B cell (primary cell): ENCODE measurements around the gene ADH1B. TPM values are rescaled to one million over a fixed set of nuclear protein-coding genes. Genes with fewer than 3 reads are reported as not detected.

Experiments used
- ATAC-seq: fragments of 200-7000 bp; cut with Tn5 transposase; one replicate; pipeline ENCODE4 v1.10.0; 2021; ENCODE audit warnings: low read depth, mild to moderate bottlenecking, moderate number of reproducible peaks, moderate library complexity
- CTCF ChIA-PET: fragments of 350-600 bp; sonication (Branson Sonifier 250); formaldehyde crosslinking; loops from one replicate; lab custom pipeline; 2021; ENCODE audit warnings: antibody characterized with exemption, inconsistent platforms; lab: Charles Lee
- POLR2A ChIA-PET: fragments of 350-600 bp; sonication (Branson Sonifier 250); formaldehyde crosslinking; loops from one replicate; lab custom pipeline; 2021; ENCODE audit warnings: antibody characterized with exemption; lab: Charles Lee
- DNase-seq: peaks from one replicate; pipeline ENCODE4 v3.0.0; 2013
- H2AFZ ChIP-seq: 2 replicates; pipeline ENCODE4 v1.6.1; 2012; ENCODE audit warnings: mild to moderate bottlenecking, low read depth, low read length; ENCODE audit not compliant: insufficient read depth, poor library complexity, severe bottlenecking
- H3K27ac ChIP-seq, 2 donors: 1 replicate in 1 of 2; 2 replicates in 1 of 2; pipeline ENCODE4 v1.5.1; 2012 to 2013; ENCODE audit warnings: low read length in 2 of 2, mild to moderate bottlenecking in 2 of 2, moderate library complexity in 1 of 2
- H3K27me3 ChIP-seq, 4 experiments: fragments of 200-600 bp in 1 of 4; sonication (generic) in 1 of 4; replicated peaks in 1 of 4; 1 replicate in 2 of 4; 2 replicates in 2 of 4; pipeline versions ENCODE4 v1.6.1 to v1.7.0; 2013 to 2016; ENCODE audit warnings: low read length in 3 of 4, mild to moderate bottlenecking in 2 of 4, mixed read lengths in 1 of 4, moderate library complexity in 1 of 4; ENCODE audit not compliant: insufficient read depth in 4 of 4, control insufficient read depth in 3 of 4; ENCODE audit errors: control extremely low read depth in 1 of 4
- H3K36me3 ChIP-seq, 2 experiments: replicated peaks in 1 of 2; 1 replicate in 1 of 2; 2 replicates in 1 of 2; pipeline versions ENCODE4 v1.6.1 to v1.7.1; 2013; ENCODE audit warnings: low read length in 1 of 2; ENCODE audit not compliant: insufficient read depth in 2 of 2, control insufficient read depth in 1 of 2; ENCODE audit errors: control extremely low read depth in 1 of 2, extremely low read depth in 1 of 2
- H3K4me1 ChIP-seq, 2 donors: fragments of 200-600 bp in 1 of 2; sonication (generic) in 1 of 2; 1 replicate in 1 of 2; 2 replicates in 1 of 2; pipeline versions ENCODE4 v1.5.1 to v1.6.1; 2013 to 2017; ENCODE audit warnings: low read length in 2 of 2; ENCODE audit not compliant: control insufficient read depth in 2 of 2, insufficient read depth in 2 of 2
- H3K4me2 ChIP-seq: replicated peaks from 2 replicates; pipeline ENCODE3; 2012; ENCODE audit warnings: mild to moderate bottlenecking, low read depth, low read length; ENCODE audit not compliant: poor library complexity, severe bottlenecking
- H3K4me3 ChIP-seq, 5 experiments: fragments of 200-600 bp in 1 of 5; sonication (generic) in 1 of 5; 1 replicate in 3 of 5; 2 replicates in 2 of 5; pipeline versions ENCODE4 v1.5.1 to v1.7.0; 2011 to 2016; ENCODE audit warnings: low read length in 4 of 5, mild to moderate bottlenecking in 4 of 5, low read depth in 2 of 5, control low read depth in 1 of 5, moderate library complexity in 1 of 5; ENCODE audit not compliant: insufficient read depth in 1 of 5; ENCODE audit errors: control extremely low read depth in 1 of 5, extremely low read depth in 1 of 5
- H3K79me2 ChIP-seq: fragments of 200-600 bp; sonication (generic); one replicate; pipeline ENCODE4 v1.6.0; 2016; ENCODE audit warnings: low read length; ENCODE audit not compliant: control insufficient read depth, insufficient read depth
- H3K9ac ChIP-seq: fragments of 200-600 bp; sonication (generic); 2 replicates; pipeline ENCODE4 v1.6.1; 2017; ENCODE audit warnings: mild to moderate bottlenecking, low read length, moderate library complexity
- H3K9me3 ChIP-seq, 3 donors: one replicate each; pipeline versions ENCODE4 v1.6.1 to v1.7.1; 2013; ENCODE audit warnings: low read length in 2 of 3; ENCODE audit not compliant: control insufficient read depth in 2 of 3, insufficient read depth in 1 of 3; ENCODE audit errors: control extremely low read depth in 1 of 3
- H4K20me1 ChIP-seq: 2 replicates; pipeline ENCODE4 v1.6.0; 2012; ENCODE audit warnings: mild to moderate bottlenecking, low read length; ENCODE audit not compliant: insufficient read depth, control insufficient read depth, poor library complexity, severe bottlenecking
- H3K27ac Mint-ChIP-seq: one replicate; pipeline ENCODE4 v1.8.0; 2021; ENCODE audit warnings: mixed read lengths
- H3K27me3 Mint-ChIP-seq: one replicate; pipeline ENCODE4 v1.8.0; 2021; ENCODE audit warnings: mixed read lengths
- H3K4me1 Mint-ChIP-seq: one replicate; pipeline ENCODE4 v1.8.0; 2021; ENCODE audit warnings: mixed read lengths
- H3K4me3 Mint-ChIP-seq: one replicate; pipeline ENCODE4 v1.8.0; 2021; ENCODE audit warnings: mixed read lengths
- H3K9me3 Mint-ChIP-seq: one replicate; pipeline ENCODE4 v1.8.0; 2022; ENCODE audit warnings: mixed read lengths; ENCODE audit not compliant: insufficient read depth
- CTCF ChIP-seq: fragments of 200-600 bp; IDR thresholded peaks from one replicate; pipeline ENCODE4 v1.8.0; 2022; ENCODE audit warnings: antibody characterized with exemption, mild to moderate bottlenecking
- EZH2 ChIP-seq: IDR thresholded peaks from 2 replicates; pipeline ENCODE4 v1.6.1; 2012; ENCODE audit warnings: borderline replicate concordance, low read depth, mild to moderate bottlenecking, moderate library complexity, low read length; ENCODE audit not compliant: insufficient read depth, poor library complexity, severe bottlenecking
- WGBS: methylation state at CpG from one replicate; pipeline ENCODE4 v1.1.5; 2013; ENCODE audit warnings: missing lambda C conversion rate; ENCODE audit not compliant: insufficient coverage; 5-methylcytosine and 5-hydroxymethylcytosine counted together
- intact Hi-C: fragments of 100-400 bp; cut with micrococcal nuclease; formaldehyde crosslinking; loops from one replicate; pipeline ENCODE4 v1.10.0; 2022
- polyA plus RNA-seq: library from polyadenylated mRNA; depleted of rRNA; stranded (reverse); fragments of >200 nt; gene quantifications from 2 replicates; pipeline ENCODE4 v1.2.3, GENCODE V29; 2012
- total RNA-seq, 2 donors: library from RNA; stranded (reverse); fragments of 120-200 nt in 1 of 2; gene quantifications; 1 replicate in 1 of 2; 2 replicates in 1 of 2; pipeline versions ENCODE4 v1.2.3 to v1.2.4, GENCODE V29; 2013 to 2022

The ADH1B gene
- total and polyA plus RNA-seq, 2 donors (not counting 1 experiment from before 2014, with no cell fraction given) = not detected

DNA sequence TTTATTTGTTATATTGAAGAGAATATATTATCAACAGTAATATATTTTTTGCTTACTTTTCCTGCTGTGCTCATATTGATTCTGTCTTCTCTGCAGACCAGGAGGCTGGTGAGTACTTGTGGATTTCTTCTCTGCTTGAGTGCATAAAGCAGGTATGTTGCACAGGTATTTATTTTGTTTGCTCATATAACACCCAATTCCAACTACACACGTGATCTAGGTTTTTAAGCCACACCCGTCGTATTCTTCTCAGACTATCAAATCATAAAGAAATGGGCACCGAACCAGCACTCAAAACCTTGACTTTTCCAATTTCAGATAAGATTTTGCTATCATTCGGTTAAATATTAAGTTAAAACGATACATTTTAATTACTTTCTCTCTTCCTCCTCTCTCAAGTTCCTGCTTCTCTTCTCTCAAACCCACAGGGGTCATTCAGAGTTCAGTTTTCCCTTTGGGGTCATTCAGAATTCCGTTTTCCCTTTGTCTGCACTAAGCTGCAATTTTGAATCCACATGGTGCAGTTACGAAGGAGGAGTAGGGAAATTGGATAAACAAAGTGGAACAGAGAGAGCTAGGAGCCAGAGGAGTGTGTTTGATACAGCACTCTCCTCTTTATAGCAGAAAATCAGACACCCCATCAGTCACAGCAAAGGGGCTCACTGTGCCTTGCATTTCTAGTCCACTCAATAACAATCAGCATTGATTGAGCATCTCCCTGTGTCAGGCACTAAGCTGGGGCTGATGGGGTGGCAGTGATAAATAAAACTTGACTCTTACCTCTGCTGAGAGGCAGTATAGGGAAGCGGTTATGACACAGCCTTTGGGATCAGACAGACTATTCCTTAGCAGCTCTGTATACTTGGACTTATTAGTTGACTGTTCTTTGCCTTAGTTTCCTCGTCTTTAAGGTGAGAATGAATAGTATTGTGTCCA, 31.7 kb upstream of the ADH1B start, which contains the start of gene ADH1C:
ADH1C (minus strand) TSS at position 145 of the 936 bp plus-strand sequence; CDS start at position 74, 71 bp downstream.
- Mint-ChIP-seq H3K4me3 (no peak within 1 kb of the TSS), H3K27ac (no peak within 1 kb of the TSS), H3K4me1 (no peaks in the 10 kb centered on the region), H3K9me3 (peaks cover 3% of the 10 kb centered on the region), H3K27me3 (no peaks in the 10 kb centered on the region)
- Histone ChIP-seq H3K4me1 (no peaks in the 10 kb centered on the region), H3K27me3 (no peaks in the 10 kb centered on the region), H4K20me1 (no peaks in the 10 kb centered on the region), H2AFZ (no peak within 1 kb of the TSS), H3K36me3 (no peaks in the 10 kb centered on the region), H3K4me2 (no peak within 1 kb of the TSS), H3K9ac (no peak within 1 kb of the TSS), H3K4me3 (no peak within 1 kb of the TSS), H3K27ac (no peak within 1 kb of the TSS), H3K79me2 (no peaks in the 10 kb centered on the region), H3K9me3 (peaks cover 0 to 3% (median 0%) of the 10 kb centered on the region in 3 donors)
- ATAC-seq (no peak), DNase-seq (no peak)
- POLR2A ChIA-PET = no interaction called here
- intact Hi-C loops = no loop called here
- WGBS = 64% methylated on average over 4 of the region's 10 CpGs
- CTCF ChIA-PET = no interaction called here
- no peak for TF ChIP-seq CTCF
- TF ChIP-seq EZH2 = no peak

DNA sequence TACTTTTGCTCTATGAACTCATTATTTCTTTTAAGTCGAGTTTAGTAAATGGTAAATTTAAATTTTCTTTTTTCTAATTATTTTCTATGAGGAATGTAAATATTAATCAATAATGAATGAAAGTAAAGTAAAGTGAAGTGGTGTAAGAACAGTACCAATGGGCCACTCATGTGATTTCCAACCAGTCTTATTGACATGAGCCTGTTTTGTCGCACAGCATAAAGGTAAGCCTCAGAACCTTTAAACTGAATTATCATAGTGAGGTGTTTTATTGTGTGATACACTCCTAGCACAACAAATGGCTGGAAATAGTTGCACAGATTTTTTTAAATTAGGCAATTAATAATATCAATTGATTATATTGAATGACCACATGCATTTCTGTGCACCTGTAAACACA, 30.3 kb upstream of the ADH1B start:
- Histone ChIP-seq H2AFZ (no peak overlapping the region), H4K20me1 (no peaks in the 10 kb centered on the region), H3K9me3 (peaks cover 0 to 3% (median 0%) of the 10 kb centered on the region in 3 donors), H3K79me2 (no peaks in the 10 kb centered on the region), H3K27me3 (no peaks in the 10 kb centered on the region), H3K4me3 (no peak overlapping the region), H3K27ac (no peak overlapping the region), H3K4me1 (no peaks in the 10 kb centered on the region), H3K36me3 (no peaks in the 10 kb centered on the region), H3K4me2 (no peak overlapping the region), H3K9ac (no peak overlapping the region)
- no peak overlapping the region for H3K4me3 Mint-ChIP-seq
- ChIA-PET CTCF (no interaction called here), POLR2A (no interaction called here)
- no peak for ATAC-seq
- WGBS = no CpG with 5 or more reads among the region's 2 CpGs
- TF ChIP-seq CTCF (no peak), EZH2 (no peak)
- peaks cover under 1% of the 10 kb centered on the region for H3K9me3 Mint-ChIP-seq
- H3K27ac Mint-ChIP-seq = no peak overlapping the region
- H3K27me3 Mint-ChIP-seq = no peaks in the 10 kb centered on the region
- no peaks in the 10 kb centered on the region for H3K4me1 Mint-ChIP-seq
- intact Hi-C loops = no loop called here
- DNase-seq = no peak
